ENCODE data around the gene PEPD. TPM values are rescaled to one million over a fixed set of nuclear protein-coding genes. Genes with fewer than 3 reads are reported as not detected.

Gene PEPD
- total and polyA plus RNA-seq, 10 of the 15 experiments (the other 5 are each of a cell fraction or from before 2014, with no cell fraction given) = 1.4 to 52.0 (median 20.2) TPM

- no peak overlapping the region for H3K9ac ChIP-seq (ENCODE audit: control insufficient read depth, insufficient read depth, low read length)
- in situ Hi-C loops (cut with MboI) (loop anchor here (5.0 kb wide), 1 partner anchor 169 kb away; no protein-coding TSS in a partner anchor), intact Hi-C loops (cut with micrococcal nuclease; ENCODE audit: unreplicated experiment) (loop anchor here (1.0 to 5.0 kb wide), 3 partner anchors 171 to 279 kb away; no protein-coding TSS in a partner anchor)
- SMC1A ChIA-PET (ENCODE audit: uncharacterized antibody, unreplicated experiment) = interaction anchor here (0.9 to 1.8 kb wide), 6 partner anchors 25 to 278 kb away, joined by 3 to 8 read pairs (median 4); no protein-coding TSS in a partner anchor
- no peak overlapping the region for H2AFZ ChIP-seq (ENCODE audit: control insufficient read depth, low read depth, low read length)
- no peak overlapping the region for H3K4me3 ChIP-seq
- RAD21 ChIA-PET (ENCODE audit: unreplicated experiment) = interaction anchor here (0.5 to 1.5 kb wide), 4 partner anchors 164 to 362 kb away, joined by 3 to 8 read pairs (median 5); no protein-coding TSS in a partner anchor
- no peak for DNase-seq (ENCODE audit: low read depth, low spot score)
- peak; percentile 56 for FAIRE-seq
- H3K27me3 ChIP-seq (replicated peaks in 1 of 2; ENCODE audit: control insufficient read depth in 2 of 2, insufficient read depth in 2 of 2, low read length in 1 of 2) = no peaks in the 10 kb centered on the region
- H4K20me1 ChIP-seq (ENCODE audit: control insufficient read depth, insufficient read depth) = no peaks in the 10 kb centered on the region; the same call in 1 of the 2 replicates
- no peaks in the 10 kb centered on the region for H3K79me2 ChIP-seq (ENCODE audit: control insufficient read depth, insufficient read depth, low read length)
- 45% methylated on average over 13 of the region's 13 CpGs for WGBS (ENCODE audit: insufficient coverage, insufficient replicate concordance, low lambda C conversion rate, missing lambda C conversion rate)
- no peaks in the 10 kb centered on the region for H3K36me3 ChIP-seq (ENCODE audit: control insufficient read depth in 2 of 2, insufficient read depth in 2 of 2, low read length in 1 of 2)
- peak; percentile 94 for ATAC-seq
- no TSS peak for BruUV-seq (replicated peaks)
- H3K4me1 ChIP-seq (ENCODE audit: control insufficient read depth, insufficient read depth, low read length) = 0 out of 2 replicates have a peak, but pooled peaks cover 4% of the 10 kb centered on the region
- POLR2A ChIA-PET = no interaction called here
- H3K27ac ChIP-seq (ENCODE audit: control insufficient read depth, insufficient read depth) = no peak overlapping the region
- CTCF ChIA-PET = interaction anchor here (0.6 to 4.0 kb wide), 19 partner anchors 9 to 431 kb away, joined by 3 to 46 read pairs (median 3); partner anchors contain the start of gene GPATCH1
- no peak overlapping the region for H3K4me2 ChIP-seq (ENCODE audit: control insufficient read depth, insufficient read depth)
- H3K9me3 ChIP-seq (replicated peaks; ENCODE audit: control insufficient read depth, insufficient read depth, low read length) = no peaks in the 10 kb centered on the region
- TF ChIP-seq WRNIP1 (IDR thresholded peaks at IDR 0.05; ENCODE audit: borderline replicate concordance, low read depth, low read length) (no peak), SMC3 (IDR thresholded peaks at IDR 0.05; ENCODE audit: borderline replicate concordance, low read length) (peak; percentile 89), MEF2A (IDR thresholded peaks at IDR 0.05; ENCODE audit: insufficient read depth, low read depth, low read length) (no peak), TARDBP (IDR thresholded peaks at IDR 0.05; ENCODE audit: borderline replicate concordance) (no peak), NFIC (IDR thresholded peaks at IDR 0.05; ENCODE audit: low read depth, low read length) (no peak), RELB (IDR thresholded peaks at IDR 0.05; ENCODE audit: low read depth) (no peak), YY1 (IDR thresholded peaks at IDR 0.05; ENCODE audit: low read depth, low read length) (0 out of 2 replicates have a peak, but pooled peaks have one; percentile 38), HDAC6 (IDR thresholded peaks at IDR 0.05; ENCODE audit: unreplicated experiment) (no peak), RBBP5 (conservative IDR thresholded peaks at IDR 0.05) (no peak), GABPA (IDR thresholded peaks at IDR 0.05; ENCODE audit: low read depth) (no peak), MEF2B (IDR thresholded peaks at IDR 0.05; ENCODE audit: partially characterized antibody, poor library complexity, severe bottlenecking) (no peak), KDM1A (IDR thresholded peaks at IDR 0.05; ENCODE audit: borderline replicate concordance) (no peak), ZBTB40 (IDR thresholded peaks at IDR 0.05; ENCODE audit: borderline replicate concordance) (no peak), HDAC2 (IDR thresholded peaks at IDR 0.05) (no peak), LARP7 (IDR thresholded peaks at IDR 0.05) (peak; percentile 50; the same call in 1 of the 2 replicates), SMARCA5 (IDR thresholded peaks at IDR 0.05) (no peak), CTCF (IDR thresholded peaks at IDR 0.05 in 2 of 3, conservative IDR thresholded peaks at IDR 0.05 in 1 of 3; ENCODE audit: control insufficient read depth in 2 of 3, extremely low read depth in 1 of 3, insufficient read depth in 1 of 3, low read depth in 3 of 3, low read length in 3 of 3) (peak; percentile 87 to 92 (median 87))
Observed at GRCh38 chr19:33406521-33407139, 115.0 kb downstream of the PEPD start.
